Lower leg skin (tissue), 3 donors: ENCODE results near the gene ESR2.

ENCODE experiments used
- CTCF ChIP-seq, 3 donors: fragments of 450-650 bp; IDR thresholded peaks; one replicate each; pipeline ENCODE4 v1.5.1; 2016; ENCODE audit warnings: antibody characterized with exemption in 3 of 3, mild to moderate bottlenecking in 3 of 3, moderate library complexity in 2 of 3
- POLR2A ChIP-seq, 2 donors: fragments of 450-650 bp; IDR thresholded peaks; one replicate each; pipeline ENCODE4 v1.6.1; 2016 to 2017; ENCODE audit warnings: antibody characterized with exemption in 2 of 2, mild to moderate bottlenecking in 1 of 2, moderate library complexity in 1 of 2

DNA sequence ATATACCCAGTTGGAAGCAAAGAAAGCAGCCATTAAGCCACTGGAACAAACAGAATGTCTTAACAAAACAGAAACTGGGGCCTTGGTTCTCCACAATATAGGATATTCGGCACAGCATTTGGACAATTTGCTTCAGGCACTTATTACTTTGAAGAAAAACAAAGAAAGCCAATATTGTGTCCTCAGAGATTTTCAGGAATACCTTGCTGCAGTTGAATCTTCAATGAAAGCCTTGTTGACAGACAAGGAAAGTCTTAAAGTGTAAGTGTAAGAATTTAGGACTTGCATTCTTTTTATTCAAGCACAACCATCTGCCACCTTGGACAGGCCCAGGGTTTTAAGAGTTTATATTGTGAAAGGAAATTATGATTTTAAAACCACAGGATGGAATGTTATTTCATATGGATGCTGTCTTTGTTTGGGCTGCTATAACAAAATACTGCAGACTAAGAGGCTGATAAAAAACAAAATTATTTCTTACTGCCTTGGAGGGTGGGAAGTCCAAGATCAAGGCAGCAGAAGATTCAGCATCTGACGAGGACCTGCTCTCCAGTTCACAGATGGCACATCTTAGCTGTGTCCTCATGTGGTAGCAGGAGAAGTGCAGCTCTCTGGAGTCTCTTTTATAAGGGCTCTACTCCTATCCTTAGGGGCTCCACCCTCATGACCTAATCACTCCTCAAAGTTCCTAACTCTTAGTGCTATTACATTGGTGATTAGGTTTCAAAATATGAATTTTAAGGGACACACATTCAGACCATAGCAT is 244.4 kb downstream of the ESR2 start:
- TF ChIP-seq CTCF (IDR thresholded peaks at IDR 0.05) (no peak), POLR2A (IDR thresholded peaks at IDR 0.05) (no peak)
